ENCODE data around the gene POLRMT.
"Not testable (repeated sequence)": the region's sequence is repeated elsewhere in the genome, so short reads cannot be mapped to it uniquely, and the experiment has no call there.

Gene POLRMT

DNA sequence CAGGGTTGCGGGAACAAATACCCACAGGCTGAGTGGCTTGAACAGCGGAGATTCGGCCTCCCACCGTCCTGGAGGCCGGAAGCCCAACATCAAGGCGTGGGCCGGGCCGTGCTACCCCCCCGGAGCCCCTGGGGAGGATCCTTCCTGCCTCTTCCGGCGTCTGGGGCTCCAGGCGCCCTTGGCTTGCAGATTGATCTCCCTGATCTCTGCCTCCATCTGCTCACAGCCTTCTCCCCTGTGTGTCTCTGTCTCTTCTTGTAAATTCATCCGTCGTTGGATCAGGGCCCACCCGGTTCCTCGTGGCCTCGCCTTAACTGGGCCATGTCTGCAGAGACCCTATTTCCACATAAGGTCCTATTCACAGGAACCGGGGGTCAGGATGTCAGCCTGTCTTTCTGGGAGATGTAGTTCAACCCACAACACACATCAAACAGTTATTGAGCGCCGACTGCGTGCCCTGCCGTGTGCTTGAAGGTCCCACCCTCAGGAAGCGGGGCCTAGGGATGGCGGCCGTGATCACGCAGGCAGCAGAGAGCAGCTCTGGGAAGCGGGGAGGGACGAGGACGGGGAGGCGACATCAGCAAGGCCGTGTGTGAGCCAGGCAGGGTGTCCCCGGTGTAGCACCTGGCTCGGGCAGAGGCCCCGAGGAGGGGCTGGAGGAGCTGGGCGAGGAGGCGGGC, 22.4 kb downstream of the POLRMT start:
- DNase-seq (ENCODE audit: low read depth), result peak; percentile 44

DNA sequence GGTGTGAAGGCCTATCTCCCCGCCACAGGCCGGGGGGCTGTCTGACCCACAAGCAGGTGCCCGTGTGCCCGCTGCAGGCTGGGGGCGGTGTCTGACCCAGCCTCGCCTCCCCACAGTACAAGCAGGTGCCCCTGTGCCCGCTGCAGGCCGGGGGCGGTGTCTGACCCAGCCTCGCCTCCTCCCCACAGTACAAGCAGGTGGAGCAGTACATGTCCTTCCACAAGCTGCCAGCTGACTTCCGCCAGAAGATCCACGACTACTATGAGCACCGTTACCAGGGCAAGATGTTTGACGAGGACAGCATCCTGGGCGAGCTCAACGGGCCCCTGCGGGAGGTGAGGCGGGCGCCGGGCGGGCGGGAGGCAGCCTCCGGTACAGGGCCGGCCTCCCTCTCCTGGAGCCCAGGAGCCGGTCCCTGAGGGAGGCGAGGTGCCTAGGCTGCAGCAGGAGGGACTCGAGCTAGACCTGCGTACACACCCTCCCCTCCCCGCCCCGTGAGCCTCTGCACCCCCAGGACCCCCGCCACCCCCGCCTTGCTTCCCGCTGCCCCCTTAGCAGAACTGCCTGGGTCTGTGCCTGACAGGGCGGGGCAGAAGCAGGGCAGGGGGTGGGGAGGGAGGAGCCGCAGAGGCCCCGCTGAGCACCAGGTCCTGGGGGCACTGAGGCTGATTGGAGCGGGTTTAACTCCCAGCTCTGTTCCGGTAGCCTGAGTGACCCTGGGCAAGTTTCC, 23.1 kb downstream of the POLRMT start:
- no peak for DNase-seq (ENCODE audit: low read depth)

DNA sequence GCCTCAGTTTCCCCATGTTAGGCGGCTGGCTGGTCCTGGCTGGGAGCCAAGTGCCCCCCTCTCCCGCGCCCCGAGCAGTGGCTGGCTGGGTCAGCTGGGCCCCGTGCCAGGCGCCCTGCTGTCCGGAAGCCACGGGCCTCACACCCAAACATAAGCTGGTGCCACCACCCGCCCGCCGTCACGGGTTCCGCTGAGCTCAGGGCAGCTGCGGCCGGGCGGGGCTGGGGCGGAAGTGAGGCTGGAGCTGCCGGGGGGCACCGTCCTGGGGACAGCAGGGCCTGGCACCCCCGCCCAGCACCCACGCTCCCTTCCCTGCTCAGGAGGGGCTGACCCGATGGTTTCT, 24.4 kb downstream of the POLRMT start:
- DNase-seq (ENCODE audit: low read depth), result no peak

DNA sequence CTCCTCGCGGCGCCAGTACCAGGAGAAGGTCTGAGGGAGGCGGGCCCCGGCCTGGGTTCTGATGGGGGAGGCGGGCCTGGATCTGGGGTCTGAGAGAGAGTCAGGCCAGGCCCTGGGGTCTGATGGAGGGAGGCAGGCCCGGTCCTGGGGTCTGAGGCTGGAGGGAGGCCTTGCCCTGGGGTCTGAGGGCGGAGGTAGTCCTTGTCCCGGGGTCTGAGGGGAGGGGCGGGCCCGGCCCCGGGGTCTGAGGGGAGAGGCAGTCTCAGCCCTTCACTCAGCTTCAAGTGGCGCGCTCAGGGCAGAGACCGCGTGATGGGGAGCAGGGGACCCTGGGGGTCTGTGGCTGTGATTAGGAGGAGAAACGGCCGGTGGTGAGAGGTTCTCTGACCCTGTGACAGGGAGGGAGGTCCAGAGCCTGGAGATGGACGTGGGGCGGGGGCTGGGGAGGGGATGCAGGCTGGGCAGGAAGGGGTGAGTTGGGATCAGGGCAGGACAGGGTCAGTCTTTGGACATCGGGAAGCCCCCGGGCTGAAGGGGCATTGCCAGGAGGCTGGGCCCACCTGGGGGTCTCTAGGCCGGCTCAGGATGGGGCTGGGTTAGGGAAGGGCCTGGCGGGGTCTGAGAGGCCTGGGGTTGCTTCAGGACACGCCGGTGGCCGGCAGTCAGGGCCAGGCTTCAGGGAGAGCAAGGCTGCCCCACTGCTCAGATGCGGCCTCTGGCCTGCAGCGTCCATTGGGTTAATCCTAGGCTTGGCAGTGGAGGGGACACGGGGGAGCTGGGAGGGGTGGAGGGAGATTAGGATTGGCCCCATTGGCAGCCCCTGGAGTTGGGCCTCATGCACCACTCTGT, 25.0 kb downstream of the POLRMT start:
- no peak for DNase-seq (ENCODE audit: low read depth)

DNA sequence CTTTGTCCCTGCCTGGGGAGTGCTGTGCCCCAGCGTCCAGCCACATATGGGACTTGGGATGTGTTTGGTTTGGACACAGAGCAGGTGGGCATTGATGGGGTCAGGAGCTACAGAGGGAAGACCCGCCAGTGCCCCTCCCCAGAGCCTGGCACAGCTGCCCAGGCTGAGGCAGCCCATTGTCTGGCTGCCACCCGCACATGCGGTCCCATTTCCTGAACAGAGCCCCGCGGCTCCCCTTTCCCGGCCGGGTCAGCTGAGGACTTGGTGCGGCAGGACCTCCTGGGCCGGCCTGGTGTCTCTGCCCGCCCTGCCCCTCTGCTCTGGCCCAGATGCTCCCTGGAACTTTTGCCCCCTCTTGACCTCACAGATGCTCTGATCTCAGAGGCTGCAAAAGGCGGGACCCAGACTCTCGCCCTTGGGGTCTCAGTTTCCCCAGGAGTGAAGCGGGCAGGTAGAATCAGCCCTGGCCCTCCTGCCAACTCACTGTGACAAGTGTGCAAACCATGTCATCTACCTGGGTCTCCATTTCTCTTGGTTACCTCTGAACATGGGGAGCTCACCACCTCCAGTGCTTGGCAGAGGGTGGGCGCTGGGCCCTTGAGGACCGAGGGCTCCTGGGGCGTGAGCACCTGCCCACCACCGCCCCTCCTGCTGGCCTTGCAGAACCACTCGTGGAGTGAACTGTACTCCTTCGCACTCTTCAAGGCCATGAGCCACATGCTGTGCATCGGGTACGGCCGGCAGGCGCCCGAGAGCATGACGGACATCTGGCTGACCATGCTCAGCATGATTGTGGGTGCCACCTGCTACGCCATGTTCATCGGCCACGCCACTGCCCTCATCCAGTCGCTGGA, 25.8 kb downstream of the POLRMT start:
- DNase-seq (ENCODE audit: low read depth), result no peak

DNA sequence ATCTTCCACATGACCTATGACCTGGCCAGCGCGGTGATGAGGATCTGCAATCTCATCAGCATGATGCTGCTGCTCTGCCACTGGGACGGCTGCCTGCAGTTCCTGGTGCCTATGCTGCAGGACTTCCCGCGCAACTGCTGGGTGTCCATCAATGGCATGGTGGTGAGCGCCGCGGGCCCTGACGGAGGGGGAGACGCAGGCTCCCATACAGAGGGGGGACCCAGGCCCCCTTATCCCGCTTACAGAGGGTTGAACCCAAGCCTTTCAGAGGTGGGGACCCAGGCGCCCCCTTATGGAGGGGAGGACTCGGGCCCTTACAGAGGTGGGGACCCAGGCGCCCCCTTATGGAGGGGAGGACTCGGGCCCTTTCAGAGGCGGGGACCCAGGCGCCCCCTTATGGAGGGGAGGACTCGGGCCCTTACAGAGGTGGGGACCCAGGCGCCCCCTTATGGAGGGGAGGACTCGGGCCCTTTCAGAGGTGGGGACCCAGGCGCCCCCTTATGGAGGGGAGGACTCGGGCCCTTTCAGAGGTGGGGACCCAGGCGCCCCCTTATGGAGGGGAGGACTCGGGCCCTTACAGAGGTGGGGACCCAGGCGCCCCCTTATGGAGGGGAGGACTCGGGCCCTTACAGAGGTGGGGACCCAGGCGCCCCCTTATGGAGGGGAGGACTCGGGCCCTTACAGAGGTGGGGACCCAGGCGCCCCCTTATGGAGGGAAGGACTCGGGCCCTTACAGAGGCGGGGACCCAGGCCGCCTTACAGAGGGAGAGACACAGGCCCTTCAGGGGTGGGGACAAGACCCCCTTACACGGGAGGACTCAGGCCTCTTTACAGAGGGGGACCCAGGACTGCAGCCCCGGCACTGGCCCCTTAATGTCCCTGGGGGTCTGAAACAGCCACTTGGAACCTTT, 28.0 kb downstream of the POLRMT start:
- not testable (repeated sequence) for DNase-seq (ENCODE audit: low read depth)

DNA sequence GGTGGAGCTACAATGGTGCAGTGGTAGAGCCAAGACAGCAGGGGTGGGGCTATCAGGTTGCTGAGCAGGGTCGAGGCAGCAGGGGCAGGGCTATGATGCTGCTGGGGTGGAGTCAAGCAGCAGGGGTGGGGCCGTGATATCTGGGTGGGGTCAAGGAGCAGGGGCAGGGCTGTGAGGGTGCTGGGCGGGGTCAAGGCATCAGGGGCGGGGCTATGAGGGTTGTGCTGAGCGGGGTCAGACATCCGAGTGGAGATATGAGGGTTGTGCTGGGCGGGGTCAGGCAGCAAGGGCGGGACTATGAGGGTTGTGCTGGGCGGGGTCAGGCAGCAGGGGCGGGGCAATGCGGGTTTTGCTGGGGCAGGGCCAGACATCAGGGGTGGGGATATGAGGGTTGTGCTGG, 29.0 kb downstream of the POLRMT start:
- no peak for DNase-seq (ENCODE audit: low read depth)

DNA sequence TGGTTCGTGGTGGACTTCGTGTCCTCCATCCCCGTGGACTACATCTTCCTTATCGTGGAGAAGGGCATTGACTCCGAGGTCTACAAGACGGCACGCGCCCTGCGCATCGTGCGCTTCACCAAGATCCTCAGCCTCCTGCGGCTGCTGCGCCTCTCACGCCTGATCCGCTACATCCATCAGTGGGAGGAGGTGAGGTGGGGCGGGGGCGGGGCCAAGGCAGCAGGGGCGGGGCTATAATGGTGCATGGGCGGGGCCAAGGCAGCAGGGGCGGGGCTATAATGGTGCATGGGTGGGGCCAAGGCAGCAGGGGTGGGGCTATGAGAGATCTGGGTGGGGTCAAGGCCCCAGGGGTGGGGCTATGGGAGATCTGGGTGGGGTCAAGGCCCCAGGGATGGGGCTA, 29.6 kb downstream of the POLRMT start:
- not testable (repeated sequence) for DNase-seq (ENCODE audit: low read depth)

DNA sequence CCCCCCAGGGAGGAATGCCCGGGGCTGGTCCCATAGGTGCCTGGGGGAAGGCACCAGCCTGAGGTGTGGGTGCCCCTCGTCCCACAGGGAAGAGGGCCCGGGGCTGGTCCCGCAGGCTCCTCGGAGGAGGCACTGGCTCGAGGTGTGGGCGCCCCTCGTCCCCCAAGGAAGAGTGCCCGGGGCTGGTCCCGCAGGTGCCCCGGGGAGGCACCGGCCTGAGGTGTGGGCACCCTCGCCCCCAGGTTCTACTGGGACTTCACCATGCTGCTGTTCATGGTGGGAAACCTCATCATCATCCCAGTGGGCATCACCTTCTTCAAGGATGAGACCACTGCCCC, 30.1 kb downstream of the POLRMT start:
- DNase-seq (ENCODE audit: low read depth), result not testable (repeated sequence)

DNA sequence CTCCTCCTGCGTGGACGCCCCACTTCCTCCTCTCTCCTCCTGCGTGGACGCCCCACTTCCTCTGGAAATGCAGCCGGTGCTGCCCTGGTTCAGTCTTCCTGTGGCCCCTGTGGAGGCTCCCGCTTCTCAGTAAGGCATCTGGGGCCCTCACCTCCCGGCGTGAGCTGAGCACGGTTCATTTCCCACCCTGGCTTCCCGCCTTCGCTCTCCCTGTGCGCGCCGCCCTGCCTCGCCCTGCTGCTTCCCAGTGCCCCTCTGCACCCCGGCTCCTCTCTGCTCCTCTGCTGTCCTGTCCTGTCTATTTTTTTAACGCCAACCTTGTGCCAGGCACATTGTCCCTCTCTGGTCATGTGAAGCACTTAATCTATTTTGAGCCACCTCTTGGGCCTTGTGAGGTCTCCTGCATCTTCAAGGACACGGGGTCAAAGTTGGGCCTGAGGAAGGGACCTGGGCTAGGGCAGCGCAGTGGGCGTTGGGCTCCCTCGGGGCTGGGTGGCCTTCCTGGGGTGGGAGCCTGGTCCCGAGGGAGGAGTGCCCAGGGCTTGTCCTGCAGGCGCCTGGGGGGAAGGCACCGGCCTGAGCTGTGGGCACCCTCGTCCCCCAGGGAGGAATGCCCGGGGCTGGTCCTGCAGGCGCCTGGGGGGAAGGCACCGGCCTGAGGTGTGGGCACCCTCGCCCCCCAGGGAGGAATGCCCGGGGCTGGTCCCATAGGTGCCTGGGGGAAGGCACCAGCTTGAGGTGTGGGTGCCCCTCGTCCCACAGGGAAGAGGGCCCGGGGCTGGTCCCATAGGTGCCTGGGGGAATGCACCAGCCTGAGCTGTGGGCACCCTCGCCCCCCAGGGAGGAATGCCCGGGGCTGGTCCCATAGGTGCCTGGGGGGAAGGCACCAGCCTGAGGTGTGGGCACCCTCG, 30.7 kb downstream of the POLRMT start:
- DNase-seq (ENCODE audit: low read depth), result no peak

DNA sequence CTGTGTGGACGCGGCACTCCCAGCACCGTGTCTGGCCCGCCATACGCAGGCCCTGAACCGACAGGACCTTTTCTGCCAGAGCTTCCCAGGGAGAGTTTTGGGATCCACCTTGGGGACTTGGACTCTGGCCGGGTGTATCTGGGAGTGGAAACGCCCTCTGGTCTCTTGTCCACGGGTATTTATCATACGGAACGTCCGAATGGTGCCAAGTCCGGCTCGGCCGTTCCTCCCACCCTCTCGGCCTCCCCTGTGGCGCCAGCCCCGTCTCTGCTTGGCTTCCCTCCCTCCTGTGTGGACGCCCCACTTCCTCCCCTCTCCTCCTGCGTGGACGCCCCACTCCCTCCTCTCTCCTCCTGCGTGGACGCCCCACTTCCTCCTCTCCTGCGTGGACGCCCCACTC, 31.5 kb downstream of the POLRMT start:
- no peak for DNase-seq (ENCODE audit: low read depth)

DNA sequence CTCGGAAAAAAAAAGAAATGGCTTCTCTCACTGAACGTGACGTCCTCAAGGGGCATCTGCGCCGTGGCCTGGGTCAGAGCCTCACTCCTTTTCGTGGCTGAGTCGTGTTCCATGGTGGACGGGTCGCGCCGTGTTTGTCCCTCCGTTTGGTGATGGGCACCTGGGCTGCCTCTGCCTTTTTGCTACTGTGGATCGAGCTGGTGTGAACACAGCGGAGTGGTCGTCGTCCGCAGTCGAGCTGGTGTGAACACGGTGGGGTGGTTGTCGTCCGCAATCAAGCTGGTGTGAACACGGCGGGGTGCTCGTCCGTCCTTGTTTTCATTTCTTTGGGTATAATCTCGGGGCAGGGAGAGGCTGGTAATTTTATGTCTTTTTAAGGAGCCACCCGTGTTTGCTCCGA, 32.0 kb downstream of the POLRMT start:
- DNase-seq (ENCODE audit: low read depth), result no peak

DNA sequence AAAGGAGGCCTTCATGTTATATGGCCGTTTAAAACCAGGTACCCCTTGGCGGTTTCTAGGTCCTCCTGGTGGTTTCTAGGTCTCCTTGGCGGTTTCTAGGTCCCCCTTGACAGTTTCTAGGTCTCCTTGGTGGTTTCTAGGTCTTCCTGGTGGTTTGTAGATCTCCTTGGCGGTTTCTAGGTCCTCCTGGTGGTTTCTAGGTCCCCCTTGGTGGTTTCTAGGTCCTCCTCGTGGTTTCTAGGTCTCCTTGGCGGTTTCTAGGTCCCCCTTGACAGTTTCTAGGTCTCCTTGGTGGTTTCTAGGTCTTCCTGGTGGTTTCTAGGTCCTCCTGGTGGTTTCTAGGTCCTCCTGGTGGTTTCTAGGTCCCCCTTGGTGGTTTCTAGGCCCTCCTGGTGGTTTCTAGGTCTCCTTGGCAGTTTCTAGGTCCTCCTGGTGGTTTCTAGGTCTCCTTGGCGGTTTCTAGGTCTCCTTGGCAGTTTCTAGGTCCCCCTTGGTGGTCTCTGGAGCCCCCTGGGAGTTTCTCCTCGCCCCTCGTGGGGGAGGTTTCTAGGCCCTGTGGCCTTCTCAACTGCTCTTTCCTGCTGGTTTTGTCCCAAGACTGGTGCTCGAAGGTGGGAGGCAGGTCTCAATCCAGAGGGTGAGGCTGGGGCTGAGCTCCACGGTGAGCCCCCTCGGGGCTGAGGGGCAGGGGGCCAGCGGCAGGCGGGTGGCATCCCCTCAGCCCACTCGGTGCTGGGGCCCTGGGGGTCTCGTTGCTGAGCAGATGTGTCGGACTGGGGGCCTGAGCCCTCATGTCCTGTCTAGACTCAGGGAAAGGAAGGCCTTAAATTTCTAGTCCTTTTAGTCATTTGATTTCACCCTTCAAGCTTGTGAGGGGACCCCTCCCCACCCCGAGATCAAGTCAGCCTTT, 35.7 kb downstream of the POLRMT start:
- DNase-seq (ENCODE audit: low read depth), result no peak

DNA sequence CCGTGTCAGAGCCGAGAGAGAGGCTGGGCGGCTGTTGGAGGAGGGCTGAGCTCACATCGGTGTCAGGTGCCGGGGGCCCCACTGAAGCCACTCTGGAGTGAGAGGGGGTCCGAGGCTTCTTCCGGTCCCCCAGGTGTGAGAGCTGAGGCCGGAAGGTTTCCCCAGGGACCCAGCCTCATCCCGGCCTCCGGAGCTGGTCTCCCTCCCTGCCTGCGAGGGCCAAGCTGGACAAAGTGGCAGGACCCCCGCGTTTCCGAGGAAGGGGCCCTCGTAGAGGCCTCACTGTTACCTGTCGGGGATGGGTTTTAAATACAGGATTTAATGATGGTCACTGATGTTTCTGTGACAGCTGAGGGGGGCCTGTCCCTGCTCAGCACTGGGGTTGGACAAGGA, 37.1 kb downstream of the POLRMT start:
- DNase-seq (ENCODE audit: low read depth), result no peak

DNA sequence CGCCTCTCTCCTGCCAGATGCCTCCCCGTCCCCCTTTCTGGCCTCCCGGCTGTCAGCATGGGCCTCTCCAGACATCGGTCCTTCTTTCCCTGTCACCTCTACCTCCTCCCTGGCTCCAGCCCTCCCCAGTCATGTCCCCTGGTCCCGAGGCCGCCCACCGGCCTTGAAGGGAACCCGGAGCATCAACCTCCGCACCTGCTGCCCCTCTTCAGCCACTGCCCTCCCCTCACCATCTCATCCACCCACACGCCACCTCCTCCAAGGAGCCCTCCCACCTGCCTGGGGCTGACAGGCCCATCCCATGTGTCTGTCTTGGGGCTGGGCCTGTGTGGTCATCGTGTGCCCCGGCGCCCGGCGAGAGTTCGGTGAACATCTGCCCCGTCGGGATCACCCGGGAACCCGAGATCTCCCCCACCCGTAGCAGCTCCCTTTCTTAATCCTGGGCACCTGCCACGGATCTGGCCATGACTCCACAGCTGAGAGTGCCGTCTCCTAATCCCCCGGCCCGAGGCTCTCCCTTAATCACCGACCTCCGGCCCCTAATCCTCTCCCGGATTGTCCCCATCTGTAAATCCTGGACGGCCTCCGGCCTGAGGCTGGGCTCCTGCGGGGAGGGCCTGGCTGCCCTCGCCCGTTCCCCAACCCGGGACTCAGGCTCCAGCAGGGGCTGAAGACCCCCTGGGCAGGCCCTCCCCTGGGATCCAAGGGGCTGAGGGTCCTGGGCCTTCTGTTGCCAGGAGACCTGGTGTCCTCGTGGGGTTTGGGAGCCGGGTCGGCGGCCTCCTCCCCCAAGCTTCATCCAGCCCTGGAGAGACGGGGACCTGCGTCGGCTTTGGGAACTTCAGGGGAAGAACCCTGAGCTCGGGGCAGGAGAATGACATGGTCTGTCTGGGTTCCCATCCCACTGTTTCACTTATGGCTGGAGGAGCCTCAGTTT, 37.7 kb downstream of the POLRMT start:
- DNase-seq (ENCODE audit: low read depth), result no peak

DNA sequence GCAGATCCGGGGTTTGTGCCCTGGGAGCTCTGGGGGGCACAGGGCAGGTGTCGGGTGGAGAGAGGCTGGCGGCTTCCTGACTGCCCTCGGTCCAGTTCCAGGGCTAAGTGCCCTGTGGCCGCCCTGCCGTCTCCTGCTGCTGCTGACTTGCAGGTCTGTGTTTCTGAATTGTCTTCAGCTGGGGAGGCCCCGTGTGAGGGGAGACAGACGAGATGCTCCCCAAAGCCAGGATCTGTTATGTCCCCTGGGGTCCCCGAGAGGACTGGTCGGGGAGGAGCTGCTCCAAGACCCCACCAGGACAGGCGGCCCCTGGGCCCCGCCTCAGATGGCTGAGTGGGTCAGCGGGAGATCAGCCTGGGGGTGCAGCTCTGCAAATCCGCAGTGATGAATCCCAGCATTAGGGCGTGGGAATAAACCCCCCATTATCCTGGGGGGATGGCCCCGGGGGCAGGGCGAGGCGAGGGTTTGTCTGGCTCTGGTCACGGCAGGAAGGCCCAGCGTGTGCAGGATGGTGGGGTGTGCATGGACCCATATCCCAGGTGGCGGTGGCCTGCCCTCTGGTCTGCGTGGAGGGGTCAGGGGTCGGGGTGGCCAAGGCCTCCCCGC, 39.0 kb downstream of the POLRMT start:
- no peak for DNase-seq (ENCODE audit: low read depth)

DNA sequence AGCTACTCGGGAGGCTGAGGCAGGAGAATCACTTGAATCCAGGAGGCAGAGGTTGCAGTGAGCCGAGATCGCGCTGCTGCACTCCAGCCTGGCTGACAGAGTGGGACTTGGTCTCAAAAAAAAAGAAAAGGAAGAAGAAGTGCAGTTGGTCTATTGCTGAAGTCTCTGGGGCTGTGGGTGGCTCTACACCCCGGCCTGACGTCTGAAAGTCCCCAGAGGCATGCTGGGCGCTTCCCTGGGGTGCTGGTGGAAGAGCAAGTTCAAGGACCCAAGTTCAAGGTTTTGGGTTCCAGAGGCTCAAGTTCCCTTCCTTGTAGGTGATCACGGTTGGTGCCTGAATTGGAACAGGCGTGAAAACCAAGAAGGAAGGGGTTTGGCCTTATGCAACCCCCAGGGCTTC, 39.8 kb downstream of the POLRMT start:
- no peak for DNase-seq (ENCODE audit: low read depth)

Data from activated T-helper 9 cell treated with anti-CD3 and anti-CD28 coated beads, Interleukin-2, amount 50 U/mL, for 16 hours (primary cell).